Epithelial cell of proximal tubule (primary cell): ENCODE data around the gene VCL. TPM values are rescaled to one million over a fixed set of nuclear protein-coding genes. Genes with fewer than 3 reads are reported as not detected.
"Not testable (repeated sequence)": the region's sequence is repeated elsewhere in the genome, so short reads cannot be mapped to it uniquely, and the experiment has no call there.

Experiments
- DNase-seq: peaks from one replicate; pipeline ENCODE4 v3.0.0-alpha.2; 2011; ENCODE audit warnings: low read depth
- H3K4me3 ChIP-seq: 2 replicates; pipeline ENCODE4 v1.5.1; 2011; ENCODE audit warnings: low read depth, mild to moderate bottlenecking, low read length
- CTCF ChIP-seq: conservative IDR thresholded peaks from 2 replicates; pipeline ENCODE4 v1.5.1; 2012; ENCODE audit warnings: low read depth, mild to moderate bottlenecking, low read length
- total RNA-seq: library from RNA; depleted of rRNA; stranded (reverse); fragments of >200 nt; gene quantifications from 2 replicates; pipeline ENCODE4 v1.2.3, GENCODE V29; 2015

Gene VCL
- total RNA-seq, 1 donor from 2014 or later, result 228 TPM

- DNase-seq, result no peak
- TF ChIP-seq CTCF, result no peak
- no peak overlapping the region for H3K4me3 ChIP-seq
Observed at GRCh38 chr10:74022926-74023629, 25.2 kb downstream of the VCL start.

- no peak for TF ChIP-seq CTCF
- H3K4me3 ChIP-seq, result no peak overlapping the region
- no peak for DNase-seq
Observed at GRCh38 chr10:74024600-74024999, 26.7 kb downstream of the VCL start.

GRCh38 chr10:74025380-74025978 lies 27.6 kb downstream of the VCL start:
- no peak for TF ChIP-seq CTCF
- no peak overlapping the region for H3K4me3 ChIP-seq
- DNase-seq, result no peak

- no peak for DNase-seq
- TF ChIP-seq CTCF, result no peak
- H3K4me3 ChIP-seq, result no peak overlapping the region
Observed at GRCh38 chr10:74026428-74027015, 28.6 kb downstream of the VCL start.

GRCh38 chr10:74027702-74028101 lies 29.8 kb downstream of the VCL start:
- TF ChIP-seq CTCF, result no peak
- H3K4me3 ChIP-seq, result no peak overlapping the region
- no peak for DNase-seq

GRCh38 chr10:74029943-74030342 lies 32.0 kb downstream of the VCL start:
- H3K4me3 ChIP-seq, result no peak overlapping the region
- DNase-seq, result no peak
- TF ChIP-seq CTCF, result no peak

- not testable (repeated sequence) for DNase-seq, H3K4me3 ChIP-seq
Observed at GRCh38 chr10:74032208-74032607, 34.3 kb downstream of the VCL start.
